Hepatocyte (in vitro differentiated cells): ENCODE measurements around the gene ANKRD10.

Source experiments
- CTCF ChIP-seq: fragments of 200-600 bp; sonication (generic); IDR thresholded peaks from 2 replicates; pipeline ENCODE4 v1.5.1; 2016; ENCODE audit warnings: antibody characterized with exemption, mild to moderate bottlenecking; ENCODE audit not compliant: poor library complexity
- EZH2 ChIP-seq: fragments of 200-600 bp; sonication (generic); IDR thresholded peaks from 2 replicates; pipeline ENCODE4 v1.6.1; 2016; ENCODE audit warnings: antibody characterized with exemption, mild to moderate bottlenecking, borderline replicate concordance
- EZH2phosphoT487 ChIP-seq: fragments of 200-600 bp; sonication (generic); IDR thresholded peaks from one replicate; pipeline ENCODE4 v1.6.1; 2018; ENCODE audit warnings: antibody characterized with exemption, mild to moderate bottlenecking, low read depth, moderate library complexity; ENCODE audit not compliant: unreplicated experiment, severe bottlenecking

DNA sequence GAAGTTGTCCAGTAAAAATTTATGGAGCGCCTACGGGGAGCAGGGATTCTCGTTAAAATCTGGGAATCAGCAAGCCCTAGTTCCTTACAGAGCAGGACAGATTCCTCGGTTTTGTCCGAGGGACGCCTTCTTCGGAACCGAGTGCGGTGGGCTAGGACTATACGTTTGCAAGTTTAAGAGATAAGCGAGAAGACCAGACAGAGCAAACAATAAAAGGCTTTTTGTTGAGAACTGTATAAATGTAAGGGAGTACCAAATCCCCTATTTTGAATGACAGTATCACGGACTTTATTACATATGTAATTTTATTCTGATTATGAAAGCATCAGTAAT lies 971 bp upstream of the ANKRD10 start:
- no peak for TF ChIP-seq CTCF
- no peak for TF ChIP-seq EZH2
- no peak for TF ChIP-seq EZH2phosphoT487
